SU-DHL-6 (cell line): ENCODE measurements around the gene RPS6KA3.

ENCODE experiments used
- H2AFZ ChIP-seq: fragments of 200-600 bp; sonication (generic); 2 replicates; pipeline ENCODE4 v1.6.1; 2014; ENCODE audit warnings: low read depth, mild to moderate bottlenecking, moderate library complexity, mixed read lengths, antibody characterized with exemption, low read length; ENCODE audit not compliant: severe bottlenecking
- H3F3A ChIP-seq: fragments of 200-600 bp; shearing (Covaris generic); 2 replicates; pipeline ENCODE4 v1.6.0; 2016; ENCODE audit warnings: antibody characterized with exemption, mild to moderate bottlenecking; ENCODE audit not compliant: insufficient read depth
- H3K27ac ChIP-seq: fragments of 200-600 bp; sonication (generic); 2 replicates; pipeline ENCODE4 v1.5.1; 2016; ENCODE audit warnings: low read depth, mild to moderate bottlenecking, low read length, moderate library complexity, mixed read lengths
- H3K27me3 ChIP-seq: fragments of 200-600 bp; sonication (generic), shearing (Covaris generic); 2 replicates; pipeline ENCODE4 v1.6.0; 2014; ENCODE audit warnings: mild to moderate bottlenecking, low read length
- H3K36me3 ChIP-seq: fragments of 200-600 bp; sonication (generic); 2 replicates; pipeline ENCODE4 v1.6.1; 2014; ENCODE audit warnings: mild to moderate bottlenecking, low read length, mixed read lengths
- H3K4me2 ChIP-seq: fragments of 300-600, 200-600 bp; shearing (Covaris generic), sonication (generic); 2 replicates; pipeline ENCODE4 v1.6.0; 2014; ENCODE audit warnings: low read length, low read depth, mild to moderate bottlenecking; ENCODE audit not compliant: poor library complexity, severe bottlenecking
- H3K4me3 ChIP-seq: fragments of 200-600 bp; sonication (generic); 2 replicates; pipeline ENCODE4 v1.5.1; 2014; ENCODE audit warnings: antibody characterized with exemption, low read length, mild to moderate bottlenecking, mixed read lengths; ENCODE audit not compliant: insufficient read depth, poor library complexity, severe bottlenecking
- H3K79me2 ChIP-seq: fragments of 200-600 bp; sonication (generic); 2 replicates; pipeline ENCODE4 v1.6.1; 2014; ENCODE audit warnings: mild to moderate bottlenecking, low read length, moderate library complexity; ENCODE audit not compliant: insufficient read depth
- H3K9ac ChIP-seq: fragments of 200-600 bp; sonication (generic); 2 replicates; pipeline ENCODE4 v1.7.0; 2014; ENCODE audit warnings: mild to moderate bottlenecking, low read length
- H3K9me2 ChIP-seq: fragments of 200-600 bp; sonication (generic); replicated peaks from 2 replicates; pipeline ENCODE4 v1.6.1; 2014; ENCODE audit warnings: low read length; ENCODE audit not compliant: insufficient read depth
- H3K9me3 ChIP-seq: fragments of 200-600 bp; sonication (generic); 2 replicates; pipeline ENCODE4 v1.6.1; 2014; ENCODE audit warnings: low read length, mixed read lengths; ENCODE audit not compliant: insufficient read depth
- H4K20me1 ChIP-seq: fragments of 200-600 bp; sonication (generic); 2 replicates; pipeline ENCODE4 v1.6.1; 2014; ENCODE audit warnings: low read depth, mild to moderate bottlenecking, antibody characterized with exemption, low read length, moderate library complexity, mixed read lengths
- EZH2phosphoT487 ChIP-seq: fragments of 200-600 bp; sonication (generic), shearing (Covaris generic); conservative IDR thresholded peaks from 2 replicates; pipeline ENCODE4 v1.6.1; 2018; ENCODE audit warnings: mild to moderate bottlenecking, antibody characterized with exemption, low read length, moderate library complexity, mixed read lengths
- TF ChIP-seq, protein P1 (sequence below): fragments of 200-600 bp; sonication (generic); IDR thresholded peaks from one replicate; pipeline ENCODE4 v1.5.1; 2017; ENCODE audit warnings: antibody characterized with exemption, mild to moderate bottlenecking, low read length, moderate library complexity; ENCODE audit not compliant: insufficient read depth, poor library complexity, severe bottlenecking

The RPS6KA3 gene

DNA sequence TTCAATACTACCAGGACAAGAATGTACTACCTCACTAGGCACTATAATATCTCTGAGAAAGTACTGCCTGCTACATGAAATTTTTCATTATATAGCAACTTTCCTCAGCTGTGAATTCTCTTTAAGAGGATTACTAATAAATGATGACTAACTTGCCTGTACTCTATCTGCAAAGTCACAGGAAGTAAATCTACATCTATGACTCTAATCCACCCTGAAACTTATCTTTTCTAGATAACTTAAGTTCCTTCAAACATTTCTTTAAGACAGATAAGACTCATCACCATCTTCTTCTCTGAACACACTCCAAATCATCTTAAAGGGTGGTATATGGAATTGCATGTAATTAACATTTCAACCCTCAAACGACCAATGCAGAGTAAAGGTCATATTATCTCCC is 28.8 kb downstream of the RPS6KA3 start:
- H3K36me3 ChIP-seq: no peaks in the 10 kb centered on the region
- H3K4me2 ChIP-seq: no peak overlapping the region
- TF ChIP-seq EZH2phosphoT487: no peak
- TF ChIP-seq, protein P1, sequence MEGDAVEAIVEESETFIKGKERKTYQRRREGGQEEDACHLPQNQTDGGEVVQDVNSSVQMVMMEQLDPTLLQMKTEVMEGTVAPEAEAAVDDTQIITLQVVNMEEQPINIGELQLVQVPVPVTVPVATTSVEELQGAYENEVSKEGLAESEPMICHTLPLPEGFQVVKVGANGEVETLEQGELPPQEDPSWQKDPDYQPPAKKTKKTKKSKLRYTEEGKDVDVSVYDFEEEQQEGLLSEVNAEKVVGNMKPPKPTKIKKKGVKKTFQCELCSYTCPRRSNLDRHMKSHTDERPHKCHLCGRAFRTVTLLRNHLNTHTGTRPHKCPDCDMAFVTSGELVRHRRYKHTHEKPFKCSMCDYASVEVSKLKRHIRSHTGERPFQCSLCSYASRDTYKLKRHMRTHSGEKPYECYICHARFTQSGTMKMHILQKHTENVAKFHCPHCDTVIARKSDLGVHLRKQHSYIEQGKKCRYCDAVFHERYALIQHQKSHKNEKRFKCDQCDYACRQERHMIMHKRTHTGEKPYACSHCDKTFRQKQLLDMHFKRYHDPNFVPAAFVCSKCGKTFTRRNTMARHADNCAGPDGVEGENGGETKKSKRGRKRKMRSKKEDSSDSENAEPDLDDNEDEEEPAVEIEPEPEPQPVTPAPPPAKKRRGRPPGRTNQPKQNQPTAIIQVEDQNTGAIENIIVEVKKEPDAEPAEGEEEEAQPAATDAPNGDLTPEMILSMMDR: no peak
- no peaks in the 10 kb centered on the region for H3F3A ChIP-seq
- H2AFZ ChIP-seq: no peak overlapping the region
- H3K27me3 ChIP-seq: no peaks in the 10 kb centered on the region
- H3K79me2 ChIP-seq: no peaks in the 10 kb centered on the region
- H3K9me3 ChIP-seq: no peaks in the 10 kb centered on the region
- no peak overlapping the region for H3K4me3 ChIP-seq
- H3K27ac ChIP-seq: no peak overlapping the region
- H3K9me2 ChIP-seq: no peaks in the 10 kb centered on the region
- no peaks in the 10 kb centered on the region for H4K20me1 ChIP-seq
- no peak overlapping the region for H3K9ac ChIP-seq

DNA sequence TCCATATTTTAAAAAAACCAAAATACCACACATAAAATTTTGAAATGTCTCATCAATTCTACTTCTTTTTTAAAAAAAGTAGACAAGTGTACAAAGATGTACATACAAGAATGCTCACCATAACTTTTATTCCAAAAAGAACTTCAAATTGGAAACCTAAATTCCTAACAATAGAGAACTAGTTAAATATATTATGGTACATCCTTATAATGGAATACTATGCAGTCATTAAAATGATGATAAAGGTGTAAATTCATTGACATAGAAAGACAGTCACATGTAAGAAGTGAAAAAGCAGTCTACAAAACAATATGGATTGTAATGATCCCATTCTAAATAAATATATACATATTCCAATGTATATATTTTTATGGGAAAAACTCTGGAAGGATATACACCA is 31.0 kb downstream of the RPS6KA3 start:
- no peaks in the 10 kb centered on the region for H3K9me2 ChIP-seq
- H3K4me2 ChIP-seq: no peak overlapping the region
- H3K9ac ChIP-seq: no peak overlapping the region
- no peaks in the 10 kb centered on the region for H3K79me2 ChIP-seq
- H3F3A ChIP-seq: no peaks in the 10 kb centered on the region
- no peaks in the 10 kb centered on the region for H3K36me3 ChIP-seq
- no peak overlapping the region for H2AFZ ChIP-seq
- H3K27ac ChIP-seq: no peak overlapping the region
- no peaks in the 10 kb centered on the region for H3K9me3 ChIP-seq
- no peaks in the 10 kb centered on the region for H3K27me3 ChIP-seq
- H4K20me1 ChIP-seq: no peaks in the 10 kb centered on the region
- TF ChIP-seq, protein P1: no peak
- no peak for TF ChIP-seq EZH2phosphoT487
- H3K4me3 ChIP-seq: no peak overlapping the region

DNA sequence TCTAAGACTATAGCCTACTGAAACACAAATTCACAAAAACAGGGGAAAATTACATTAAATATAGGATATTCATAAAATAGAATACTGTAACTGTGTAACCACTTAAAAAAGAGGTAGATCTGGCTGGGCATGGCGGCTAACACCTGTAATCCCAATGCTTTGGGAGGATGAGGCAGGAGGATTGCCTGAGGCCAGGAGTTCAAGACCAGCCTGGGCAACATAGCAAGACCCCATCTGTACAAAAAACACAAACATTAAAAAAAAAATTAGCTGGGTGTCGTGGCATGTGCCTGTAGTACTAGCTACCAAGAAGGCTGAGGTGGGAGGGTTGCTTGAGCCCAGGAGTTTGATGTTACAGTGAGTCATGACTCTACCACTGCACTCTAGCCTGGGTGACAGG is 33.4 kb downstream of the RPS6KA3 start:
- no peaks in the 10 kb centered on the region for H3K9me2 ChIP-seq
- H3K79me2 ChIP-seq: no peaks in the 10 kb centered on the region
- H3K27me3 ChIP-seq: no peaks in the 10 kb centered on the region
- no peaks in the 10 kb centered on the region for H3K9me3 ChIP-seq
- H3K27ac ChIP-seq: no peak overlapping the region
- H3K36me3 ChIP-seq: no peaks in the 10 kb centered on the region
- H3K9ac ChIP-seq: no peak overlapping the region
- TF ChIP-seq EZH2phosphoT487: no peak
- TF ChIP-seq, protein P1: no peak
- H3K4me3 ChIP-seq: no peak overlapping the region
- H3K4me2 ChIP-seq: no peak overlapping the region
- H2AFZ ChIP-seq: no peak overlapping the region
- no peaks in the 10 kb centered on the region for H3F3A ChIP-seq
- no peaks in the 10 kb centered on the region for H4K20me1 ChIP-seq
